GM21723 (cell line): ENCODE results near the gene TXNDC11.
A peak's percentile ranks its signal among the peaks of the same experiment; 100 is the strongest.

Source experiments
- ATAC-seq: cut with Tn5 transposase; IDR thresholded peaks from one replicate; pipeline ENCODE4 v1.9.1; 2021; ENCODE audit warnings: mild to moderate bottlenecking, moderate library complexity; ENCODE audit not compliant: unreplicated experiment

The TXNDC11 gene

GRCh38 chr16:11675561-11676511 is 66.8 kb downstream of the TXNDC11 start:
- no peak for ATAC-seq

- ATAC-seq = no peak
These were observed 67.7 kb downstream of the TXNDC11 start for GRCh38 chr16:11674818-11675560.

DNA sequence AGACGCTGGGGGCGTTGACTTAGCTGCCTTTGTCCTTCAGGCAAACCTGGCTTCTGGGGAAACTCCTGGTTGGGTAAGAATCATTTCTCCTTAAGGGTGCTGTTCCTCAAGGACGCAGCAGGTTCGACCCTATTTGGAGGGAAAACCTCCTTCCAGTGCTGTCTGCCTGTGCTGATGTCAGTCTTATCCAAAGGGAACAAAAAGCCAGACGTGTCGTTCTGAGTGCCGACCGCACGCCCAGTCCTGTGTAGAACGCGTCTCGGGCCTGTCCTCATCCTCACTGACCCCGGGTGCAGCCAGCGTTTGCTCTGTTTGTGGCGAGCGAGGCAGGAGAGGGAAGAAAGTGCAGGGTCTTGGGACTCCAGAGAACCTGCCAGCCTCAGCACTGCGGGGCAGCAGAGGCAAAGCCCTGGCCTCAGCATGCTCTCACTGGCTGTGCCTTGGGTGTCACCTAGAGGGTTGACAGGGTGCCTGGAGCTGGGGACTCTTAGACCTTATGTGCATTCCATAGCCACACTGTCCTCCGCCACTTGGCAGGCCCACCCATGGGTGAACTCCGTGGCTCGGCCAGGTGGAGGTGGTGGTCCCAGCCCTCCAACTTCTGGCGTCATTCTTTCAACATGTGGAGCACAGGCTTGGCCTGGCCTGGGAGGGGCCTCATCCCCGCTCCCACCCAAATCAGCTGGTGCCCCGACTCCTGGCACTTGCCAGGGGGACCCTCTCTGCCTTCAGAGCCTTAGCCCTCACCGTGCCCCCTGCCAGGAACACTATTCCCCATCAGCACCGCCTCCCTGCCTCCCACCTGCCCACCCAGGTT is 68.4 kb downstream of the TXNDC11 start:
- no peak for ATAC-seq

DNA sequence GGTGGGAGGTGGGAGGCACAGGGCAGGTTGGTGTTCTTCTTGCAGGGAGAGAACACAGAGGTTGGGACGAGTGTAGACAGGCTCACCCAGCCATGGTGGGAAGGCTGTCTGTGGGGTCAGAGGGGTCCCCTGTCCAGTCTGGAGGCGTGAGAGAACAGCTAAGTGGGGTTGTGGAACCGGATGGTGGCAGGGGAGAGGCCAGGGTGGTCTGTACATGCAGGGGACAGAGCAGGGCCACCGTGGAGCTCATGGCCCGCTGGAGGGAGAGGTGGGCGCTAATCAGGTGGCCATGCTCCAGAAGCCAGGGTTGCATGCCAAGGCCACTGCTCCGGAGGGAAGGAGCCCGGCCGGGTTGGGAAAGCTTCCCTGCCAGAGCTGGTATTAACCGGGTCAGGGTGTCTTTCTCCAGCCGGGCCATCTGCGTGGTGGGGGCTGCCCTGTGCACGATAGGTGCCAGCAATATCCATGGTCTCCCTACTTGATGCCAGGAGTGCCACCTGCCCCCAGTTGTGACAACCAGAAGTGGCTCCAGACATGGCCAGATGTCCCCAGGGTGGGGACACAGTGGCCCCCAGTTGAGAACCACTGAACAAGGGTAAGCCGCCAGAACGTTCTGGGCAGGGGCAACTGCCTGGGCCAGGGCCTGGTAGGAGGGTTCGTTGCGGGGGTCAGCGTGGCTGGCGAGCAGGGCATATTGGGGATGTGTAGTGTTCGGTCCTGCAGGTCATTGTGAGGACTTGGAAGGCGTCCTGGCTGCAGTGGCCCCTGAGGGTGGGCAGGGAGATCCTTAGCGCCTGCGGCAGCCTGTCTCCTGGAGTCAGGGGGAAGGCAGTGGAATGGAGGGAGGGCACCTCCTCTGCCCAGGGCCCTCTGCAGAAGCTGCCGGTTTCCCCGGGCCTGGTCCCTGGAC is 69.3 kb downstream of the TXNDC11 start:
- ATAC-seq = no peak

GRCh38 chr16:11672206-11673090 is 70.2 kb downstream of the TXNDC11 start:
- no peak for ATAC-seq

DNA sequence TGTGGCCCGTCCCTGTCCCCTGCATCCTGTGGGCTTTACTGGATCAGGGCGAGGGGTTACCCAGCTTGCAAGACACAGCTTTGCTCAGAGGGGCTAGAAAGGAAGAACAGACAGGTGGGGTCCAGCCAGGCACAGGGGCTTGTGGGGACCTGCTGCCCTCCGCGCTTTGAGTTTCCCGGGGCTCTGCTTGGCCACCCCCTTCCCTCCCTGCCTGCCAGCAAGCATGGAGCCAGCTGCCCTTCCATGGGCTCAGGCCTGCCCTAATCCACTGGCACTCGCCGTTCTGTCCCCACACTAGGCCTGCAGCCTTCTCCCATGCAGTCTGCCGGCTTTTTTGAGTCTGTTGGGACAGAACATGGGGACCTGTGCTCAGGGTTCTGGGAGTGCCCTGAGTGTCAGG is 71.0 kb downstream of the TXNDC11 start:
- no peak for ATAC-seq

DNA sequence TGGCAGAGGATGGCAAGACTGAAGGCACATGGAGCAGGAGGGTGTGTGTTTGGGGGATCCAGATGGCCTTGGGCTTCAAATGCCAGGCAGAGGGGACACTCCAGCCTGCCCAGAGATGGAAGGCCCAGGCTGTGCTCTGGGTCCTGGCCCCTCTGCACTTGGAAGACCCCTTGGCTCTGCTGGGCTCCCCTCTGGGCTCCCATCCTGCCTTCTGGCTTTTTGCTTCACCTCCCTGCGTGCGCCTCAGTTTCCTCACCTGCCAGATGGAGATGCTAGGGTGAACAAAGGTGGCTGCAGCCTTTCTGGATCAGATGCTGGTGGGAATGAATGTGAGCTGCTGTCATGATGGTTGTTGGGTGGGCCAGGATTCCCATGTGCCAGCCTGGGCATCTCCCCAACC is 71.4 kb downstream of the TXNDC11 start:
- no peak for ATAC-seq

GRCh38 chr16:11670171-11671131 is 72.2 kb downstream of the TXNDC11 start:
- peak; percentile 43 for ATAC-seq

DNA sequence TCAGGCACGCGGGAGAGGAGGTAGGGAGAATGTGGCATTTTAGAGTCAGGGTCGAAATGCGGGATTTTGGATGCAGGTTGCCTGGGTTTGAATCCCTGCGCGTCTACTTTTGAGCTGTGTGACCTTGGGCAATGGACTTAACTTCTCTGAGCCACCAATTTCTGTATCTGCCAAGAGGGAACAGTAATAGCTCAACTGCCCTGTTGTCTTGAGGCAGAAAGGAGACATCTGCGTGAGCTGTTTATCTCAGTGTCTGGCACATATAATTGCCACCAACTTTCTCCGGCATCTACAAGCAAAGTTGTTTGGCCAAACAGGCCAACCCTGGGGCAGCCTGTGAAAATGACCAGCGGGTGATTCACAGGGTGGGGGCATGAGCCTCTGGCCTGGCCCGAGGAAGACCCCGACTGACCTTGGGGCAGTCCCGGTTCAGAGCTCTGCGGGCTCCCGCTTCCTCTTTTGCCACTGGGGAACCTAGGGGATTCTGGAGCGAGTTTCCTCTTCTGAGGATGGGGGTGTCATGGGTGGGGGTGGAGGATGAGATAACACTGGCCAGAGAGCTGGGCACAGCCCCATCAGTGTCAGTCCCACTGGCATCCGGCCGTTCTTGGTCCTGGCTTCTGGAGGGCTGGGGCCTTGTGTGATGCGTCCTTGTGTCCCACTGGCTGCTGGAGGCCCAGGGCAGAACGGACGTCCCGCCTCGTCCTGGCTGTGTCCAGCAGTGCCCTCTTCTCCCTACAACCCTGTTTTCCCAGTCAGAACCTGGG is 73.1 kb downstream of the TXNDC11 start:
- no peak for ATAC-seq

DNA sequence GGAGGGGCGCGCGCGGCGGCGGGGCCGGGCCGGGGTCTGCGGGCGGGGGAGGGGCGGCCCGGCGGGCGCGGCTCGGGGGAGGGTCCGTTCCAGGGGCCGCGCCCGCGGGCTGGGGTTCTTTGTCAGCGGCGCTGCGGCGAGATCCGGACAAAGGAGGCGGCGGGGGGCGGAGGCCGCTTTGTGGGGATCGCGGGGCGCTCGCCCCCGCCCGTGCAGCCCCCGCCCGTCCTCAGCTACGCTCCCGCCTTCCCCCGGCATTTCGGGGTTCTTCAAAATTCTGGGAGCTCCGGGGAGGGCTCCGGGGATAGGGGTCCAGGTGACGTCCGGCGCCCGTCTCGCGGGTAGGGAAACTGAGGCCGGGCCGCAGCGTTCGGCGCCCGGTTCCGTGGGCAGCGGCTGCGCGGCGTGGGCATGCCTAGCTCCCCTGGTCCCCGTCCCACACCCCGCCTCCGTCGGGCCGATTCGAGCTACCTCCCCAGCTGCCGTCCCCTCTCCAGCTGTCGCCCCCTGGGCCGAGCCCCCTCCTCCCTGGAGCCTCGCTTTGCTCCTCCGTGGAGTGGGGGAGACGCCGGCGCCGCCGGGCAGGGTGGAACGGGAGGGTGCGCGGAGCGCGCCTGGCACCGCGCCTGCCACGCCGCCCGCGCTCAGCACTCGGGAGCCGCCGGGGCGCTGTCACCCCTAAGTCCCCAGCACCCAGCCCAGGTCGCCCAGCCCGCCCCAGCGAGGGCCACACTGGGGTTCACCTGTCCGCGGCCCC is 73.9 kb downstream of the TXNDC11 start:
- no peak for ATAC-seq

DNA sequence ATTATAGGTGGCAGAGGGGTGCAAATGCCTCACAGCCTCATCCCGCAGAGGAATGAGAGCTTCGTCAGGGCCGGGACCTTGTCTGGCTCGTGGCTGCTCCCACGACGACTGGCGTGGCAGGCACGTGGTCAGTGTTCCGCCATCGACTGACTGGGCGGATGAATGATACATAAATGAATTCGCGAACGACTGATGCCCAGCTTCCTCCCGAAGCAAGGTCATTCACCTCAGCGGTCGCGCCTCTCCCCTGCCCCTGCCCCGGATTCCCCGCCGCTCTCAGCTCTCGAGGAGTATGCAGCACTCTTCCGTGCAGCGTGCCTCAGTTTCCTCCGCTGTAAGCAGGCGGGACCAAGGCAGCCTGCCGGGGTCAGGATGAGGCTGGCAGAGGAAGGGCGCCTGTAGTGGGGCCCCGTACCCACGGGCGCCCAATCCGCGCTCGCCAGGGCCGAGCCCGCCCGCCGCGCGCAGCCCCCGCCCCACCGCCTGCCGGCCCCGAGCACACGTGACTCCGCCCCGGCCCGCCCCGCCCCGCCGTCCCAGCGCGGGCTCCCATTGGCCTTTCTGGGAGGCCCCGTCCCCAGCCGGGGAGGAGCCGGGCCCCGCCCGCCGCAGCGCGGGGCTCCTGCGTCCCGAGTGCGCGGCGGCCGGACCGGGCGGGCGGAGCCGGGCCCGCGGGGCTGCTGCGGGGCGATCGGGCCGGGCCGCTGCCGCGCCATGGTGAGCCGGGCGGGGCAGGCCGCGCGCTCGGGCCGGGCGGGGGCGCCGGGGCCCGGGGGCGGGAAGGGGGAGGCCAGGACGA is 74.6 kb downstream of the TXNDC11 start, which contains the start of gene SNN:
TSS of gene SNN (plus strand) at position 632 of the 799 bp plus-strand sequence. CDS start 7,605 bp downstream, outside the sequence.
- peak; percentile 48 for ATAC-seq

- no peak for ATAC-seq
These were observed 75.3 kb downstream of the TXNDC11 start for GRCh38 chr16:11667221-11667823.

GRCh38 chr16:11666103-11667055 is 76.3 kb downstream of the TXNDC11 start:
- ATAC-seq = no peak

GRCh38 chr16:11665071-11665491 is 77.6 kb downstream of the TXNDC11 start:
- ATAC-seq = no peak
